Activated gamma-delta T cell (primary cell): ENCODE data around the gene UBASH3B.

Experiments
- DNase-seq: peaks from one replicate; lab custom pipeline; 2025; lab: John Stamatoyannopoulos, UW

UBASH3B gene

DNA sequence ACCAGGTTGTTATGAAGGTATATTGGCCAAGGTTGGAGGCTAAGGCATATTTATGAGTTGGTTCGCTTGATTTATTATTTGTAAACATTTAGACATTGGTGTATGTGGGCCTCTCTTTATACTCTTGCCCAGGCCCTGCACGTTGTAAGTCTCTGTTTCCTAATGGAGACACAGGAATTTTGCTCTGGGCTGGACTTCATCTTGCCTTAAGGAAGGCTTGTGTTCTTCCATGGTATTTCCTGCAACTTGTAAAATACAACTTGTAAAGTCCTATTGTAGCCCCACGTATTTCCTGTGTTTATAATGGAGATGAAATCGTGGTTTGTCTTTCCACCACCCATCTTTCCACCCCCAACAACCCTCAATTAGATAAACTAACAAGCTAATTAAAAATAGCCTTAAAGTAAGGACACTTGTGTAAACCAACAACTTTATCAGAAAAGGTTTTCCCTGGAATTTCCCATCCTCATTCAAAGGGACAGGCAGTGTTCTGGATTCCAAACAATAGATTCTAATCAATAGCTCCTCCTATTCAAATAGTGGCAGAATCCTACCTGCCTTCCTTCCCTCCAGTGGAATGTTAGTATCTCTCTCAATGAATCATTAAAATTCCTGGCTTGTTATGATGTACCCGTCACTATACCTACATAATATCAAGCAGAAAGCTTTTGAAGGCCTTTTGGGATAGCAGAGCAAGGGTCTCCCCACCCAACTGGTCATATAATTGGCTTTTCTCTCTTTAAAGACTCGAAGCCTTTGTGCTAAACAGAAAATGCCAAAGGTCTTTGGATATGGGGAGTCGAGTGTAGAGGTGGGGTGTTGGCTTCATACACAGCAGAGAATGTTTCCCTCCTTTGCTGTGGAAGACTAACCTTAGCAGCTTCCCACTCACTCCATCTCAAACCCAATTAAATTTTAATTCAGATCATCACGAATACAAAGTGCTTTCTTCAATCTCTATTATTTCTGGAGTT, 77.1 kb downstream of the UBASH3B start:
- no peak for DNase-seq

DNA sequence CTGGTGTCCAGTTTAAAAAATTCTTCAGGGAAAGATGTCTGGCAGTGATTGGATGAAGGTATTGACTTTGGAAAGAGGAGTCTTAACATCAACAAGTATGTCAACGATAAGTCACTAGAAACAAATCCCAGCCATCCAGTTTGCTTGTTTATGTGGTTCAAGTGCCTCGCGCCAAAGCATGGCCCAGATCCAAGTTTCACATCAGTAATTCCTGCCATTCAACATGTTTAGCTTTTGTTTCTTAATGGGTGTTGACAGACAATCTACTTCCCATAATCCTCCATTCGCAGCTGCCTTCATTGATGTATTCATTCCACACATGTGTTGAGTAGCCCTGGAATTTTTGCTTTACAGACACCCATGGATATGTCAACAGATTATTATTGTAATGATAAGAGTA, 77.8 kb downstream of the UBASH3B start:
- DNase-seq: no peak

DNA sequence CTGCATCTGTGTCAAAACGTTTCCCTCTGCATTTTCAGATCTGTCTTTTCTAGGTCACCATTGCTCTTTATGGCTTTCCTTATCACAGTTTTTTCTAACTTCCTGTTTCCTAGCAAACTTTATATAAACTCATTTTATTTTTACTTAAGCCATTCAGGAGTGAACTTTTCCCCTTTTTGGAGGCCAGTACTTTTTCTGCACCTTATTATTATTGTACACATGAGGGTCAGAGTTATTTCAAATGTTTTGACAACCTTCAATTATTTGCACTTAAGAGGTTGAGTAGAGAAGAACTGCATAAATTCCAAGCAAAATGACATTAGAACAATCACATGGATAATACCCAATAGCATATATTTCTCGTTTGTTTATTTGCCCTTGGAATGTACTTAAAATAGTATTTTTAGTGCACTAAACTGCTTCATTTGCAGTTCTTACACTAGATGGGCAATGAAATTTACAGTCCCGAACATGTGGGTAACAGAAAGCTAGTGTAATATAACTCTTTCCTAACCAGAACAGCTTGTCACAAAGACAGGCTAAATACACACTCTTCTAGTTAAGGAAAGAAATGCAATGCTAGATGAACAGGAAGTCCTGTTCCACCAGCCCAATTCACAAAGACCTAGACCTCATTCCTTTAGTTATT, 79.5 kb downstream of the UBASH3B start:
- DNase-seq: no peak

DNA sequence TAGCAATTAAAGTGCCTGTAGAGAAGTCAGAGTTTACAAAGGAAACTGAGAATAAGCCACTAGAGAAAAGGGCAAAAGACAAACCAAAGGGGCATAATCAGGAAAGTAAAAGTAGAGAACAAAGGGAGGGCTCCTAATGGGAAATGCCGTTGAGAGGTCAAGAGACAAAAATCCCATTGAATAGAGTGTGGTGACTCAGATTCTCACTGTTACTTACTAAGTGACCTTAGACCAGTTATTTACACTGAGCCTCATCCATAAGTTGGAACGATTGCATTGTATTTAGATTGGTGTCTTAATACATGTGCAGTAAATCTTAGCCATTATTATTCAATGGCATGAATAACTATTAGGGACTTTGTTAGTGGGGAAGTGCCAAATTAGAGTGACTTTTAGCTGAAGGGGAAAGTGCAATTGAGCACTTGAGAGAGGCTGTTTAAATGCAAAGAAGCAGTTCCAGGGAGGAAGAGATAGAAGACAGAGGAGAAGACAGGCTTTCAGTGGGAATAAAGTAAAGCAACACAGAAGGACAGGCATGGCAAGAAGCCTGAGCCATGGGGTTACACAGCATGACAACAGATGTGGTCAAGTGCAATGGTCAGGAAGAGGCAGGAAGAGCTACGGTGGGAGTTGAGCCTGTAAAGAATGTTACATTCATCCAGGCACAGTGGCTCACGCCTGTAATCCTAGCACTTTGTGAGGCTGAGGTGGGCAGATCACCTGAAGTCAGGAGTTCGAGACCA, 82.6 kb downstream of the UBASH3B start:
- DNase-seq: no peak

DNA sequence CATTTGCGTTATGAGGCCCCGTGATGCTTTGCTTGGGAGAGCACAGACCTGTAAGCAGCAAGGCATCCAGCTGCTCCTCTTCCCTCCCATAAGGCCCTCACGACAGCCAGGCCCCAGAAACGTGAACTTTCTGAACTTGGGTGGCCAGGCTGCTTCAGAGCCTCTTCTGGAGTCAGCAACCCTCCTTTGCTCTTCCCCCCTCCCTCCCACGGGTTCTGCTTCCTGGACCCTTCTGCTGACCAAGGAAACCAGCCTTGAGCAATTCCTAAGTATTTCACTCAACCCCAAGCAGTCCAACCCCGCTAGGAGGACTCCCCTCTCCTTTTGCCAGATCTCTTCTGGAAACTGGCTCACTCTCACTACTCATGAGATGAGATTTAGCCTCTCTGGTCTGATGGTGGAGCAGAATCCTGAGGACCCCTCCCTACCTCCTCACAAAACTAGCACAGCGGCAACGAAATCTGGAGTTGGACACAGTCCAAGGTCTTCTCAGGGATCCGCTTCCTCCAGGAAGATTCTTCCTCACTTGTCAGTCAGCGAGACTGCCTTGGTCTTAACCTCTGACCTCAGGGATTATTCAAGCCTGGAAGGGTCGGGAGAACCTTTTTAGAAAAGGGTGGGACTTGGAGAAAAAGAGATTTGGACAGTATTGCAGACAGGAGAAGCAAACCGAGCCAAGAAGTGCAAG, 86.2 kb downstream of the UBASH3B start:
- no peak for DNase-seq

DNA sequence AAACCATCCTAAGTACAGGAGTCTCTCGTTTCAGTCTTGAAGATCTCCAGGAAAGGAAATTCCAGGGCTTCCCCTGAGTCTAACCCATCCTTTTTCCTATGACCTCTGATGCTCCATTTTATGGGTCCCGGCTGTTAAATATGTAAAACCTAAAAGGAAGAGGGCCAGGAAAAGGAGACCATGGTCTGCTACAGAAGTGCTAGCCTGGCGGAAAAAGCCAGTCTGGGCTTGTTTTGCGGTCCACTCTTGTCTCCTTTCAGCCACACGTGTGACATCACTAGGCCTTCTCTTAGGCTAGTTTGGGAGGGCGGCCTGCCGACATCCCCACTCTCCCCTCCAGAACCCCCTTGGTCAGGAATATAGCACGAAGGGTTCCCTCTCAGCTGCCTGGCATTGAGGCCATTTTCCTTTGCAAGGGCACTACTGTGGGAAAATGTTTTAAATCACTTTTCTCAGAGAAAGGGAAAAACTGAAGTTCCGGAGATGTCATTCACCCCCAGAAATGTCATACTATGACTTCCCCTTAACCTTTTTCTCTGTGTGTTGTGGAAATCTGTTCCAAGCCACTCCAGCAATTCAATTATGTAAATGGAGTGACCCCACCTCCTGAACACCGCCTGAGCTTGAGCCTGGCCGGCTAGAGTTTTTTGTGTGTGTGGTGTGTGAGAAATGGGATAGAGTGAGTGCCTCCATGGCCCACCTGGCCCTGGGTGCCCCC, 86.9 kb downstream of the UBASH3B start:
- no peak for DNase-seq

DNA sequence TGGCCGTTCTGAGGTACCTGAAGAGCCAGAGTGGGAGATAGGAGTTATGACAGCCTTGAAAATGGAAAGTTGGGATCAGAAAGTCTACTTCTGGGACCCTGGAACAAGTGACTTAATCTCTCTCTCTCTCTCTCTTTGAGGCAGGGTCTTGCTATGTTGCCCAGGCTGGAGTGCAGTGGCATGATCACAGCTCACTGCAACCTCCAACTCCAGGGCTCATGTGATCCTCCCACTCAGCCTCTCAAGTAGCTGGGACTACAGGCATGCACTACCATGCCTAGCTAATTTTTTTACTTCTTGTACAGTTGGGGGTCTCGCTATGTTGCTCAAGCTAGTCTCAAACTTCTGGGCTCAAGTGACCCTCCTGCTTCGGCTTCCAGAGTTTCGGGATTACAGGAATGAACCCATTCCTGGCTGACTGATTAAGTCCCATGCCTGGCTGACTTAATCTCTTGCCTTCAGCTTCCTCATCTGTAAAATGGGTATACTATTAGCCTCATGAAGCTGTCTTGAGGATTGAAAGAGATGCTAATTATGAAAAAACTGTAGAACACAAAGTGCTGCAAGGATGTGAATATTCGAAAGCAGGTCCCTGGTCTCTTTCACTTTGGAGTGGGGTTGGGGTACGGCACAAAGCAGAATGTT, 87.7 kb downstream of the UBASH3B start:
- no peak for DNase-seq

DNA sequence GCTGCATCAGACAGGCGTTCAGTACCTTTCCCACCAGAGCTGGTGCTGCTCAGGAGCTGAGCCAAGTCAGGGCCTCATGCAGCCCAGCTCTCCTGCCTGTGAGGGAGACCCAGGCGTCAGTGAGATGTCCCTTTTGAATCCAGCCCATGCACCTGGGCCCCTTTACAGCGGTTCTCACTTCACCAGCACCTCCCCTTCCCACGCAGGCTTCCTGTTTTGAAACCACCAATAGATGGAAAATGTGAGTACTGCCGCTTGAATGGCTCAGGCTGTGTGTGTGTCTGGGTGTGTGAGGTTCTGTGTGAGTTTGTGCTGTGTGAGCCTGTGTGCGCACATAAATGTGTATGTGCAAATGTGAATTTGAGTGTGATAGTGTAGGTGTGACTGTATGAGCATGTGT, 88.4 kb downstream of the UBASH3B start:
- peak; percentile 11 for DNase-seq

DNA sequence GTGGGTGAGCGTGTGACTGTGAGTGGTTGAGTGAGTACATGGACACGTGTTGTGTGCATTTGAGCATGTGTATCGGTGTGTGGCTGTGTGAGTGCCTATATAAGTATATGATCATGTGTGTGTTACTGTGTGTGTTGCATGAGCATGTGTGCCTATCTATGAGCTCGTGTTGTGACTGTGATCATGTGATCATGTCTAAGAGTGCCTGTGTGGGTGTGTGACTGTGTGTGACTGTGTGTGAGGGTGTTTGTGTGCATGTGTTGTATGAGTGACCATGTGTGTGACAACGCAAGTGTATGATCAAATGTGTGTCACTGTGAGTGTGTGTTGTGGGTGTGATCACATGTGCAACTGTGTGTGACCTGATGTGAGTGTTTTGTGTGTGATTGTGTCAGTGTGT, 88.8 kb downstream of the UBASH3B start:
- DNase-seq: no peak

DNA sequence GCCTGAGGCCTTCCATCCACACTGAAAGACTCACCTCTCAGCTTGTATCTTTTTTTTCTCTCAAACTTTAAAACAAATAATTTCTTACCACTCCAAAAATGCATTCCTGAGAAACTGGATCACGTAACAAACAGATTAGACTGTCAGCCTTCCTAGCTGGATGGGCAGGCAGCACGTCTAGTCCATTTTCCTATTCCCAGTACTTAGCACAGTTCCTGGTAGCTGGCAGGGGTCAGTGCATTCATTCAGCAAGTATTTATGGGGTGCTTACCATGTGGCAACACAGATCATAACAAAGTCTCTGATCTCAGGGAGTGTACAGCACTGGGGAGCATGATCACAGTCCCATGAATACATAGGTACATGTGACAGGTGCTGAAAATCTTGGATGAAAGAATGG, 89.6 kb downstream of the UBASH3B start:
- DNase-seq: no peak

DNA sequence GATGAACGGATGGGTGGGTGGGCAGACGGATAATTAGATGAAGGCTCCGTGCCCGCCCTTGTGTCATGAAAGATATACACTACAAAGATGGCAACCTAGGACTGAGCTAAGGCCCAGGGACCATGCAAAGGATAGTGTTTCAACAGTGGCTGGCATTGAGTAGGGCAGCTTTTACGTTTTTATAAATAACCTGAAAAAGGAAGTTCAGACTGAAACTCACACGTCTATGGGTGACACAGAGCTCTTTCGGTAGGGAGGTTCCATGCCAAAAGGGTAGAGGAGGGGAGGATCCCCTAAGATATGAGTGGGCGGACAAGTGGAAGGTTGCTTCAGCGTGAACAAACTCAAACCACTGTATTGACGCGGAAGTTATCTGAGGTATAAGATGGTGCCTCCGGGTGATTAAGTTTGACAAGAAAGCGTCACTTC, 90.5 kb downstream of the UBASH3B start:
- DNase-seq: no peak

DNA sequence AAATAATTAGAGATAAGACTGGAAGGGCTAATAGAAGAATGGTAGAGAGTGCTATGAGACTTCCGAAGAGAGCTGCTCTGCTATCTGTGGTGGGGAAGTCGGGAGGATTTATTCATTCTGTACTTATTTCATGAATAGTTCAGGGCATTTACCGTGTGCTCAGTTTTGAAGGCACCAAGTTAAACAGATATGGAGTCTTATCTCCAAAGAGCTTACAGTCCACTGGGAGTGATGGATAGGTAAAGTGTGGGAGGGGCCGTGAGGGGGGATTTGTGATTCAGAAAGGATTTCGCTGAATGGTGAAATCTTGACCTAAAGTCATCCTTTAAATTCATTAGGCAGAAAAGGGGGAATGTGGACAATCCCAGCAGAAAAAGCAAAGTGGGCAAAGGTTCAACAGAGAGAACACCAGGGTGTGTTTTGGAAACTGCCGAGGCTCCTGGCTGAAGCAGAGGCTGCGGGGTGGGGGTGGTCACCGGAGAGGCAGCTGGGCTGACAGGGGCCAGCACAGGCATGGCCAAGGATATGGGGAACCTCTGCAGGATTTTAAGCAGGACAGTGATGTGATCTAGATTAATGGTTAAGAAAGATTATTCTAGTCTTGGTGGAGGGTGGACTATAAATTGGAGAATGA, 91.2 kb downstream of the UBASH3B start:
- no peak for DNase-seq

DNA sequence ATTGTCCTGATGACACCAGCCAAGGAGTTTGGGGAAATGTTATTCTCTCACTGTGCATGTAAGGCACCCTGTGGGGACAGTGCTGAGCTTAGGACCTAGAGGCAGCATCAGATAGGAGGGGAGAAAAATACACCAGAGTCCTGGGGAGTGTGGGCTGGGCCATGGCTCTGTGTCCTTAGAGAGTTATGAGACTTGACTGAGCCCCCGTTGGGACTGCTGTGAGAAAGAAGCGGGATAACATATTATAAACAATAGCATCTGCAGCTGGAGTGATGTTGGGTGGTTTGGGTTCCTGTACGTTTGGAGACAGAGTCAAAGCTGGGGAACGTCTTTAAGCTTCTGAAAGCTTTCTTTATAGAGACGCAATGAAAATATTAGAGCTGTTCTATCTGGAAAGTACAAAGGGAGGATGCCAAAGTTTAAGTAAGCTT, 91.8 kb downstream of the UBASH3B start:
- DNase-seq: no peak

DNA sequence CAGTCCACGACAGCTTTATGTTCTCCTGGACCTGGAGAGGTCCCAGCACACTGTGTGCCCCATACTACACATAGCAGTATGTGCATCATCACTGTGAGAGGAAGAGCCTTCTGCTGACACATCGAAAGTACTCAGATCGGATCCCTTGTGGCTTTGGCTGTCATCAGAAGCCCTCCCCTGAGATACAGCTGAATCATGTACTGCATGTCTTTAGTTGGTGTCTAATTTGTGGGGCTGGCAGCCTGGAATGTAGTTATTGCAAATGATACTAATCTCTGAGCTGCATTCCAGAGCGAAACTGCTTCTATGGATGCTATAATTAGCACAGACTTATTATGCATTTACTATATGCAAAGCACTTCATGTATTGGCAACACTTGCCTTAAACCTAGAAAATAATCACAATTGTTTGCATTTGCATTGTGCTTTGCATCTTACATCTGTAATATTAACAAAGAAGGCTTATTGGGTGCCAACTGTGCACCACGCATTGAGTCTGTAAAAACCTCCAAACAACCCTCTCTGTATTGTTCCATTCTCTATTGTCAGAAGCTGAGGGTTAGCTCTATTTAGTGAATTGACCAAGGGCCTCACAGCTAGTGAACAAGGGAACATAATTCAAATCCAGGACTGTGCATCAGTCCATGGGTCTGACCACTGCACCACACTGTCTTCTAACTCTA, 93.6 kb downstream of the UBASH3B start:
- DNase-seq: no peak

DNA sequence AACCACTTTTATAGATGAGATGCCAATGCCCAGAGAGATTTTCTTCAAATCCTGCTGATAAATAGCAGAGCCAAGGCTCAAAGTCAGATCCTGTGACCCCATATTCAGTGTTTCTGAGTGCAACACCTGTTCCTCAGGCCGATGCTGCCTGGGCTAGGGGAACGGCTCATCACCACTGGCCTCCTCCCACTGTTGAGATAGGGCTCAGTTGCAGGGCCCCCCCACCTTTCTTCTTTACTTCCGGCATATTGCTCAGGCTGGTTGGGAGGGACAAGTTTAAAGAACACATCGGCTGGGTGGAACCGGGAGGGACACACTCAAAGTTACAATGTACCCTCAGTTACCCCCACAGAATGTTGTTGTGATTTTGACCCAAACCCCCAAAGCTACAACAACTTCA, 94.5 kb downstream of the UBASH3B start:
- DNase-seq: no peak

DNA sequence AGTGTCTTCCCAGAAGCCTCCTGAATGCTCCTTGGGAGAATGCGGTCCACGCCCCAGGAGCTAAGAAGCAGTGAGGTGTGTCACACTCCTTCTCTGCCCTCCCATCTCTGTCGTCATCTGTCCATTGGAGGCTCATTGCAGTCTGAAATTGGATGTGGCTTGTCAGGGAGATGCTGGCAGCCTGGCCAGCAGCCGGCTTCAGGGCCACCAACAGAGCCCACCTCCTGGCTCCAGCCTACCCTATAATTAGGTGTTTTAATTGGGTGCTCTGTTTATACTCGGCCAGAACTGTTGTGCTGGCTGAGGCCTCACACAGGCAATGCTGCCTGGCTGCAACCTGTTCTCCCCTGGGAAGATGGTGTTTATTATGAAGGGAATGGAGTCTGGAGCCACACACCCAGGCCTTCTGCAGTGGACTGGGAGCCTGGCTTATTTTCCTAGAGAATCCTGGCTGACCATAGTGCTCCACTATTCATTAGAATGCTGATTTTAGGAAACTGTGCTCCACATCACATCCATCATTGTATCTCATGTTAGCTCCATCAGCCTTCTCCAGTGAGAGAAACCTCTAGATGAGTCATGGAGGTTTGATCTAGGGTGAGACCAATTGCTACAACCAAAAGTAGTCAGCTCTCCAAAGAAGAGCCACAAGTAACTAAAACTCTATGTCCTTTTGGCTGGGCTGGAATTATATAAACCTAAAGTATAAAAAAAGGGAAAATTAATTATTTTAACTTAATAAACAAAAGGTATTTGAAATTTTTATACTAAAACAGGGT, 96.0 kb downstream of the UBASH3B start:
- no peak for DNase-seq

DNA sequence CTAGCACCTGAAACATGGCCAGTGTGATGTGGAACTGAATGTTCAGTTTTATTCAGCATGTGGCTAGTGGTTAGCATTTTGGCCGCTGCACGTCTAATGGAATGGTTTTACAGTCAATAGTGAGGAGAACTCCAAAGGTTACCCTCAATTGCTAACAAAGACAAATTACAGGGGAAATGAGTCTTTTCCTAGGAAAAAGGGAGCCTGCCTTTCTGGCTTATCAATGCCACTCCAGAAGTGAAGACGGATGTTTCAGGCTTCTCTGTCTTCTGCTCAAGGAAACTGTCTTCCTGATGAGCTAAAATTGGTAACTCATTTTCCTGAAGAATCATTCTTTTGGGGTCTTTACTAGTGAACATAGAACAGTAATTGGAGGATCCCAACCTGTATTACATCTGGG, 98.5 kb downstream of the UBASH3B start:
- no peak for DNase-seq

DNA sequence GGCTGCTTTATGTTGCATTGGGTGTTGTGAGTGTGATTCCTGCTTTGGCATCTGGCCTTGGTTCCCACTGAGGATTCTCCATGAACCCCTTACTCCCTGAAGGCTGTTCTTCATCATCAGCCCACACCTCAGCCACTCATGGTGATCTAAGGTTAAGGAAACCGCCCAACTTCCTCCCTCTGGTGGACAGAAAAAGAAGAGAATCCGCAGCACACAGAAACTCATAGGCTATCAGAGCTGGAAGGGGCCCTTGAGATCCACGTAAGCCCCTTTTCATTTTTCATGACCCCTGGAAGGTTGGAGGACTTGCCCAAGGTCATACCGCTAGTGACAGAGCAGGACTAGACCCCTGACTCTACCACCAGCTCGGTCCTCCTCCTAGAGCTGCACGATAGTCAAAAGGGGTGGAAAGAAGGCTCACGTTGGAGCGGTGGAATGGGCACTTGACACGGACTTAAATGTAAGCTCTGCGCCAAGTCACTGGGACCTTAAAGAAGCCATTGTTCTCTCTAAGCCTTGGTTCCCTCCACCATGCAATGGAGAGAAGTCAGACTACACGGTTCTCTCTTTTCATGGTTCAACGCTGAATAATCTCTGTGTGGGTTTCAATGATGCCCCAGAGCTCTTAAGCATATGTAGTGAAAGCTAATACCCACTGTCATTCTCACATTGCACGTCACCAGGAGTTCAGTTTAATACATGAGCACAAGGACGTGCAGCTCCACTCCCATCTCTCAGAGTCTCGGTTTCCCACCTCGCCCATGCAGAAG, 99.2 kb downstream of the UBASH3B start:
- DNase-seq: no peak
